Liver (tissue), 9 donors: ENCODE results near the gene NAPA. TPM values are rescaled to one million over a fixed set of nuclear protein-coding genes. Genes with fewer than 3 reads are reported as not detected.
A peak's percentile ranks its signal among the peaks of the same experiment; 100 is the strongest.

Source experiments
- DNase-seq: peaks from one replicate; pipeline ENCODE4 v3.0.0-alpha.2; 2017; ENCODE audit warnings: low spot score
- H3K27ac ChIP-seq, 2 donors: one replicate each; pipeline ENCODE4 v1.7.0; 2013; ENCODE audit warnings: inconsistent platforms in 2 of 2, low read length in 2 of 2, control low read depth in 1 of 2, low read depth in 1 of 2, mild to moderate bottlenecking in 1 of 2
- H3K27me3 ChIP-seq, 4 donors: one replicate each; pipeline versions ENCODE4 v1.6.1 to v1.7.0; 2013; ENCODE audit warnings: low read length in 3 of 4, inconsistent platforms in 1 of 4, mild to moderate bottlenecking in 1 of 4, moderate library complexity in 1 of 4; ENCODE audit not compliant: control insufficient read depth in 4 of 4, insufficient read depth in 4 of 4
- H3K36me3 ChIP-seq, 4 donors: one replicate each; pipeline versions ENCODE4 v1.6.1 to v1.7.0; 2013; ENCODE audit warnings: low read length in 3 of 4, mild to moderate bottlenecking in 3 of 4, low read depth in 1 of 4, moderate library complexity in 1 of 4; ENCODE audit not compliant: control insufficient read depth in 4 of 4, insufficient read depth in 3 of 4
- H3K4me1 ChIP-seq, 4 donors: one replicate each; pipeline versions ENCODE4 v1.6.1 to v1.7.0; 2013; ENCODE audit warnings: low read length in 3 of 4, mild to moderate bottlenecking in 3 of 4, moderate library complexity in 1 of 4; ENCODE audit not compliant: control insufficient read depth in 4 of 4, insufficient read depth in 4 of 4
- H3K4me3 ChIP-seq, 3 donors: one replicate each; pipeline versions ENCODE4 v1.6.1 to v1.7.0; 2013; ENCODE audit warnings: low read length in 3 of 3, control low read depth in 1 of 3, low read depth in 1 of 3, mild to moderate bottlenecking in 1 of 3
- H3K9ac ChIP-seq, 2 donors: one replicate each; pipeline ENCODE4 v1.7.0; 2013; ENCODE audit warnings: low read length in 2 of 2, mild to moderate bottlenecking in 2 of 2, moderate library complexity in 2 of 2, control low read depth in 1 of 2, low read depth in 1 of 2
- H3K9me3 ChIP-seq, 4 donors: one replicate each; pipeline versions ENCODE4 v1.6.1 to v1.7.0; 2013; ENCODE audit warnings: low read length in 3 of 4; ENCODE audit not compliant: control insufficient read depth in 4 of 4
- ATF3 ChIP-seq: IDR thresholded peaks from 2 replicates; pipeline ENCODE4 v1.6.1; 2016; ENCODE audit warnings: antibody characterized with exemption
- CTCF ChIP-seq: fragments of 150-350 bp; IDR thresholded peaks from 2 replicates; pipeline ENCODE4 v1.5.1; 2017; ENCODE audit warnings: improper control_type of control experiment, low read depth, low read length; ENCODE audit not compliant: missing input control
- EGR1 ChIP-seq, 2 donors: IDR thresholded peaks; 2 replicates each; pipeline ENCODE4 v1.6.1; 2016 to 2018; ENCODE audit warnings: antibody characterized with exemption in 2 of 2, low read depth in 2 of 2
- FOXA1 ChIP-seq: IDR thresholded peaks from 2 replicates; pipeline ENCODE4 v1.6.1; 2016; ENCODE audit warnings: antibody characterized with exemption
- GABPA ChIP-seq, 2 donors: IDR thresholded peaks in 1 of 2; conservative IDR thresholded peaks in 1 of 2; 2 replicates each; pipeline ENCODE4 v1.6.1; 2016; ENCODE audit warnings: antibody characterized with exemption in 2 of 2, mild to moderate bottlenecking in 1 of 2, moderate library complexity in 1 of 2
- HNF4A ChIP-seq, 2 donors: conservative IDR thresholded peaks; 2 replicates each; pipeline ENCODE4 v1.6.1; 2016; ENCODE audit warnings: antibody characterized with exemption in 2 of 2, mild to moderate bottlenecking in 2 of 2
- HNF4G ChIP-seq: IDR thresholded peaks from 2 replicates; pipeline ENCODE4 v1.6.1; 2016; ENCODE audit warnings: antibody characterized with exemption
- MAX ChIP-seq: IDR thresholded peaks from 2 replicates; pipeline ENCODE4 v1.6.1; 2016; ENCODE audit warnings: antibody characterized with exemption
- REST ChIP-seq: IDR thresholded peaks from 2 replicates; pipeline ENCODE4 v1.6.1; 2016; ENCODE audit warnings: antibody characterized with exemption, mild to moderate bottlenecking
- RXRA ChIP-seq, 2 donors: IDR thresholded peaks; 2 replicates each; pipeline ENCODE4 v1.6.1; 2017 to 2018; ENCODE audit warnings: antibody characterized with exemption in 2 of 2, mild to moderate bottlenecking in 1 of 2
- SP1 ChIP-seq: IDR thresholded peaks from 2 replicates; pipeline ENCODE4 v1.6.1; 2018; ENCODE audit warnings: antibody characterized with exemption, mild to moderate bottlenecking
- TAF1 ChIP-seq: conservative IDR thresholded peaks from 2 replicates; pipeline ENCODE4 v1.6.1; 2016; ENCODE audit warnings: antibody characterized with exemption, mild to moderate bottlenecking
- YY1 ChIP-seq: IDR thresholded peaks from 2 replicates; pipeline ENCODE4 v1.6.1; 2016; ENCODE audit warnings: antibody characterized with exemption, mild to moderate bottlenecking
- WGBS: extraction: QIAGEN DNeasy Blood & Tissue Kit; methylation state at CpG from one replicate; pipeline ENCODE4 v1.1.7; 2013; 5-methylcytosine and 5-hydroxymethylcytosine counted together
- polyA plus RNA-seq, 2 donors: library from polyadenylated mRNA; stranded (reverse) in 1 of 2; unstranded in 1 of 2; fragments of 200-250 nt in 1 of 2; fragments of >200 nt in 1 of 2; fragmentation: Nextera tagmentation in 1 of 2; extraction: Ambion mirVana in 1 of 2; gene quantifications; one replicate each; pipeline versions ENCODE4 v1.2.1 to v1.2.3, GENCODE V29; 2013 to 2015
- total RNA-seq, 2 donors: library from RNA; depleted of rRNA; stranded (reverse); fragments of >200 nt; gene quantifications; one replicate each; pipeline ENCODE4 v1.2.3, GENCODE V29; 2014
- donor health status: healthy.
- donor health status: healthy.
- donor health status: healthy.
- donor health status: healthy.
- donor health status: healthy.

The NAPA gene
- total and polyA plus RNA-seq, 4 donors: 73.4 to 132 (median 120) TPM

- peaks cover 0 to 3% (median under 1%) of the 10 kb centered on the region in 4 donors for H3K36me3 ChIP-seq
- peak overlapping the region; percentile 85 to 87 for H3K27ac ChIP-seq
- no peak for TF ChIP-seq REST
- TF ChIP-seq HNF4A (conservative IDR thresholded peaks at IDR 0.05): no peak
- TF ChIP-seq MAX: no peak
- TF ChIP-seq TAF1: no peak
- no peak for TF ChIP-seq FOXA1
- no peak for TF ChIP-seq RXRA (IDR thresholded peaks at IDR 0.05)
- no peak for TF ChIP-seq HNF4G
- no peak for TF ChIP-seq EGR1 (IDR thresholded peaks at IDR 0.05; ENCODE audit: low read depth in 2 of 2)
- no peak for TF ChIP-seq YY1
- no peak for TF ChIP-seq SP1
- TF ChIP-seq CTCF: no peak
- TF ChIP-seq GABPA (IDR thresholded peaks at IDR 0.05 in 1 of 2, conservative IDR thresholded peaks at IDR 0.05 in 1 of 2): no peak
- TF ChIP-seq ATF3: no peak
- no peaks in the 10 kb centered on the region for H3K27me3 ChIP-seq
- H3K4me3 ChIP-seq: peak overlapping the region; percentile 12 to 17 (median 16)
- no peak overlapping the region for H3K9ac ChIP-seq
- H3K4me1 ChIP-seq: peaks cover 25 to 79% (median 67%) of the 10 kb centered on the region in 4 donors
- no peaks in the 10 kb centered on the region for H3K9me3 ChIP-seq
- DNase-seq: no peak
- 68% methylated on average over 12 of the region's 12 CpGs for WGBS
Observed at GRCh38 chr19:47510516-47511127, 4.2 kb downstream of the NAPA start.

GRCh38 chr19:47509973-47510372, 4.9 kb downstream of the NAPA start:
- WGBS: 30% methylated on average over 8 of the region's 8 CpGs
- H3K9me3 ChIP-seq: no peaks in the 10 kb centered on the region
- H3K9ac ChIP-seq: no peak overlapping the region
- H3K27ac ChIP-seq: peak overlapping the region in 1 of 2 donors; percentile 56
- TF ChIP-seq SP1: no peak
- TF ChIP-seq YY1: peak; percentile 44
- DNase-seq: no peak
- no peak overlapping the region for H3K4me3 ChIP-seq
- no peaks in the 10 kb centered on the region for H3K27me3 ChIP-seq
- H3K4me1 ChIP-seq: peaks cover 25 to 83% (median 66%) of the 10 kb centered on the region in 4 donors
- peaks cover 0 to 3% (median under 1%) of the 10 kb centered on the region in 4 donors for H3K36me3 ChIP-seq
